Brain microvascular endothelial cell (primary cell): Measurements from ENCODE around the gene UBXN10.

Source experiments
- DNase-seq: peaks from one replicate; pipeline ENCODE4 v3.0.0-alpha.2; 2020
- H3K27ac ChIP-seq: fragments of 250-450 bp; sonication (Bioruptor Pico); 2 replicates; pipeline ENCODE4 v1.5.1; 2020; ENCODE audit warnings: mild to moderate bottlenecking, moderate library complexity
- H3K27me3 ChIP-seq: fragments of 250-450 bp; sonication (Bioruptor Pico); replicated peaks from 2 replicates; pipeline ENCODE4 v1.5.1; 2020; ENCODE audit warnings: mild to moderate bottlenecking
- H3K36me3 ChIP-seq: fragments of 250-450 bp; sonication (Bioruptor Pico); replicated peaks from 2 replicates; pipeline ENCODE4 v1.5.1; 2020; ENCODE audit warnings: mild to moderate bottlenecking
- H3K4me3 ChIP-seq: 2 replicates; pipeline ENCODE4 v1.5.1; 2011; ENCODE audit warnings: low read depth, mild to moderate bottlenecking, control low read depth, low read length, moderate library complexity
- CTCF ChIP-seq: IDR thresholded peaks from 2 replicates; pipeline ENCODE4 v1.5.1; 2011; ENCODE audit warnings: low read depth, mild to moderate bottlenecking, moderate library complexity, low read length, control low read depth, inconsistent platforms; ENCODE audit errors: missing control alignments
- in situ Hi-C: cut with HindIII; loops from 2 replicates; pipeline ENCODE4 v1.10.0; 2017; ENCODE audit warnings: low sequenced_read_pairs, low pct_ligation_motif_present

UBXN10 gene

GRCh38 chr1:20158358-20159070 is 27.4 kb upstream of the UBXN10 start:
- no peaks in the 10 kb centered on the region for H3K36me3 ChIP-seq
- in situ Hi-C loops, result no loop called here
- no peak overlapping the region for H3K27ac ChIP-seq
- no peak for TF ChIP-seq CTCF
- no peaks in the 10 kb centered on the region for H3K27me3 ChIP-seq
- no peak overlapping the region for H3K4me3 ChIP-seq
- no peak for DNase-seq

DNA sequence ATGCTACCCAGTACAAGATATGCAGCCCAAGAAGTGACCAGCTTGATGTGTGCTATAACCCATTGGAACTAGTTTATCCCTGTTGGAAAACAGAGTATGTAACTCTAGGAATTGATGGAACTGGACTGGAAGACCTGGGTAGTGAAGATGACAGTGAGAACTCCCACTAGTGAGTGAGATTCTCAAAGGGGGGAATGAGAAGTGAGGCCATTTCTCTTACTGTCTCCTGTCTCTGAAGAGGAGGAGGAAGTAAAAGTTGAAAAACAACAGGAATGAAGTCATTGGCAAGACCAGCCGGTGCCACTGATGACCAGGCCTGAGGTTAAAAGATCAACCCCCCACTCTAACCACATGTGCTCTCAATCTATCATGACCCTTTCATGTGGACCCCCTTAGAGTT is 25.9 kb upstream of the UBXN10 start:
- no peak overlapping the region for H3K4me3 ChIP-seq
- no peaks in the 10 kb centered on the region for H3K27me3 ChIP-seq
- no peak for DNase-seq
- no peaks in the 10 kb centered on the region for H3K36me3 ChIP-seq
- no peak for TF ChIP-seq CTCF
- H3K27ac ChIP-seq, result no peak overlapping the region
- in situ Hi-C loops, result no loop called here

- peak; percentile 16 for DNase-seq
- peak; percentile 13 for TF ChIP-seq CTCF
- Histone ChIP-seq H3K4me3 (no peak overlapping the region), H3K36me3 (no peaks in the 10 kb centered on the region), H3K27ac (no peak overlapping the region), H3K27me3 (peaks cover 5% of the 10 kb centered on the region)
- in situ Hi-C loops, result no loop called here
Measured at GRCh38 chr1:20164694-20165202, 21.1 kb upstream of the UBXN10 start.

DNA sequence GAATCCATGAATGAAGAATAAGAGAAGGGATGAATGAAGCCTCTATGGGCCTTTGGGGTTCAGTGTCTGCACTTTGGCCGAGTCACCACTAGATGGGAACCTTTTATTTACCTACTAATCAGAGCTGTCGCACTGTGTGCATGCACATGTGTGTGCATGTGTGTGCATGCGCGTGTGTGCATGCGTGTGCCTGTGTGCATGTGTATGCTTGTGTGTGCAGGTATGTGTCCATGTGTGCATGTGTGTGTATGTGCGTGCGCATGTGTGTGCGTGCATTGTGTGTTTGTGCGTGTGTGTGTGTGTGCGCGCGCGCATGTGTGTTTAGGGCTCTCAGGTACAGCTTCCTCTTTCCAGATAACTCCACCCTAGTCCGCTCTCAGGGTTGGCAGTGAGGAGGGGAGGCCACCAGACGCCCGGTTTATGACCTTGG is 20.4 kb upstream of the UBXN10 start:
- in situ Hi-C loops, result no loop called here

GRCh38 chr1:20166051-20166450 is 19.8 kb upstream of the UBXN10 start:
- Histone ChIP-seq H3K27ac (no peak overlapping the region), H3K4me3 (no peak overlapping the region), H3K27me3 (peaks cover 5% of the 10 kb centered on the region), H3K36me3 (no peaks in the 10 kb centered on the region)
- no peak for DNase-seq
- in situ Hi-C loops, result no loop called here
- no peak for TF ChIP-seq CTCF

More for the DNA sequence above, 20.4 kb upstream of the UBXN10 start:
- H3K4me3 ChIP-seq, result no peak overlapping the region
- no peak overlapping the region for H3K27ac ChIP-seq
- H3K36me3 ChIP-seq, result no peaks in the 10 kb centered on the region
- peaks cover 5% of the 10 kb centered on the region for H3K27me3 ChIP-seq
- peak; percentile 21 for DNase-seq
- peak; percentile 47 for TF ChIP-seq CTCF

DNA sequence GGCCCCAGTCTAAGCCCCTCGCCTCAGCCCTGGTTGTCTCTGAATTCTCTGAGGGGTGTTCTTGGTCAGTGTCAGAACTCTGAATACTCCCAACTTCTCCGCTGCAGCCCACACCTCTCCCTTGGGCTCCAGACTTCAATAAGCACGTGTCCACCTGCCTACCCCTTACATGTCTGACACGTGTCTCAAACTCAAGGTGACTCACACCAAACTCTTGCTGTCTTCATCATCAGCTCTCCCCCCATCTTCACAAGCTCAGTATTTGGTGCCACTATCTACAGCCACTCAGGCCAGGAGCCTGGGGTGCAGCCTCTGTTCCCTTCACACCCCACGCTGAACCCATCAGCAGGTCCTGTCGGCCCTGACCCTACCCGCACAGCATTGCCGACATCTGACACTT is 18.8 kb upstream of the UBXN10 start:
- no peak overlapping the region for H3K27ac ChIP-seq
- no peak overlapping the region for H3K4me3 ChIP-seq
- peaks cover 5% of the 10 kb centered on the region for H3K27me3 ChIP-seq
- no peak for DNase-seq
- in situ Hi-C loops, result no loop called here
- H3K36me3 ChIP-seq, result no peaks in the 10 kb centered on the region
- no peak for TF ChIP-seq CTCF
